Measurements from ENCODE around the gene PAX8.

The PAX8 gene

GRCh38 chr2:113234721-113235346, 43.9 kb downstream of the PAX8 start:
- no peak for DNase-seq

DNA sequence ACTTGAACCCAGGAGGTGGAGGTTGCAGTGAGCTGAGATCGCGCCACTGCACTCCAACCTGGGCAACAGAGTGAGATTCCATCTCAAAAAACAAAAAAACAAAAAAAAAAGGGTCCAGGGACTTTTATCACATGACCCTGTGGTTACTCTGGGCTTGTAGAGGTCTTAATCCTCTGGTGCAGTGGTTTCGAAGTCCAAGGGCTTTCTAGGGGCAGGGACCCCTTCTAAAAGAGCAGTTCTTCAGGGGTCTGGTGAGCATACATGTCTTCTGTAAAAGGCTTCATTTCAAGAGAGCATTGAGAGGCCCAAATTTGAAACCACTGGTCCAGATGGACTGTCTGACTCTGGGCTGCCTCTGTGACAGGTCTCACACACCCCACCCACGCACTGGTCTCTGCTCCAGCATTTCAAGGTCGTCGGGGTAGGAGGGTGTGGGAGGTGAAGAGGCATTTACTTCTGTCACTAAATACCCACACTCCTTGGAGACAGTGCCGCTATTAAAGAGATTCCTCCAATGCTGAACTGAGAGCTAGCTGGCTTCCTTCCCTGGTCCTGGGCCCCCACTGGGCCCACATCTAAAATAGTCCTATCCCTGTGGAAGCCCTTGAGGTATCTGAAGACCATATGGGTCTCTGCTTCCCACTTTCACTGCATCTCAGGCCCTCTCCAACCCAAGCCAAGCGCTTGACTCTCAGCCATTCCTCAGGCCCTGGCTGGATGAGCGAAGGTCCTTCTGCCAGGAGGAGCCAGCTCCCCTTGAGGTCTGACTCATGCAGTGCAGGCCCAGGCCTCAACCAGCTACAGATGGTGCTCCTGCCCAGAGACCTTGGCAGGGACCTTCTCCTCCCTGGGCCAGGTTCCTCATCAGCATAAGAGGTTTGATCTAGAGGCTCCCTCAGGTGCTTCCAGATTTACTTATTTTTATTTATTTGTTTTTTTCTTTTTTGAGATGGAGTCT, 44.8 kb downstream of the PAX8 start:
- no peak for DNase-seq

- no peak for DNase-seq
Observed at GRCh38 chr2:113232740-113233139, 46.0 kb downstream of the PAX8 start.

GRCh38 chr2:113232123-113232522, 46.6 kb downstream of the PAX8 start:
- no peak for DNase-seq

DNA sequence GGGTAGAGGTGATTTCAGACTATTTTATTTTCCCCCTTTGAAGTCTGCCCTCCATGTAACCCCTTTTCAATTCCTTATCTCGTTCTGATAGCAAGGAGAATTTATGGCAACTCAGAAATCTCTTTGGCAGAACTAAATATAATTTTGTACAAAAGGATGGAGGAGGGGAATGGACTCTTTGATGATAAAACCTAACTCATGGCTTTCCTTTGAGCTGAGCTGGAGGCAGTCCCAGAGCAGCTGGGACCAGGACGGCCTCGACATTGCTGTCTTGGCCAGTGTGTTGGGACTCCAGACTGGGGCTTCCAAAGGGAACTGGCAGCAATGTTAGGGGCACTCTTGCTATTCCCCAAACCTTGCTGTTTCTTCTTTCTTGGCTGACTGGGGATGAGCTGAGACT, 47.7 kb downstream of the PAX8 start:
- no peak for DNase-seq

GRCh38 chr2:113230531-113230930, 48.2 kb downstream of the PAX8 start:
- DNase-seq = no peak

DNA sequence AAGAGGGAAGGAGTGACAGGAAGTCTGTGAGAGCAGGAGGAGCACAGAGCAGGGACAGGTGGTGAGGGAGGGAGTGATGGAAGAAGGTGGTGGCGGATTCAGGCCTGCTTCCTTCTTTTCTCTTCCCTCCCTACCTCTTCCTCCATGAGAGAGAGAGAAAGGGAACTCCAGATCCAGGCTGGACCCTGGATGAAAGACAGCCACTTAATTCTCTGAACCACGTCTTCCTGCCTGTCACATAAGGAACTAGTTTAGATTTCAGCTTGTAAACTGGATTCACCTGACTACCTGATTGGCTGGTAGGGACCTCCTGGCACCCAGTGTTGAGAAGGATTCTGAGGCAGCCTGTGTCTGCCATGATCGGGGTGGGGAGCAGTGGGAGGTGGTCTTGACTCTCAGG, 48.9 kb downstream of the PAX8 start:
- DNase-seq = no peak

GRCh38 chr2:113228991-113229716, 49.6 kb downstream of the PAX8 start:
- no peak for DNase-seq

- no peak for DNase-seq
Observed at GRCh38 chr2:113228351-113228750, 50.4 kb downstream of the PAX8 start.

GRCh38 chr2:113227698-113228097, 51.0 kb downstream of the PAX8 start:
- no peak for DNase-seq

DNA sequence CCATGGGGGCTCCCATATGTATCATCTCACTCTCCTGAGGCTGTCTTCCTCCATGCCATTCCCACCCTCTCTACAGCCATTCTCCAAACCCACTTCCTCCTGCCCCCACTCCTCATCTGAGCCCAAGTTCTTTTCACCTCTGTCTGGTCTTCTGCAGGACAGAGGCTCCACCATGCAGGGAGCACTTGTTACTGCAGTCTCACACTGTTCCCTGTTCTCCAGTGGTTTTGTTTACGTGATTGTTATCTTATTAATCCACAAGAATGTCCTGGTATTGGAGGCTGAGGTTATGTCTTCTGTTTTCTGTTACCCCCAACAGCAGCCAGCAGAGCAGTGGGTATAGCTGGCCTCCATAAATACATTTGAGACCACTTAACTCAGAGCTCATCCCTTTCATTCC, 51.4 kb downstream of the PAX8 start:
- no peak for DNase-seq

DNA sequence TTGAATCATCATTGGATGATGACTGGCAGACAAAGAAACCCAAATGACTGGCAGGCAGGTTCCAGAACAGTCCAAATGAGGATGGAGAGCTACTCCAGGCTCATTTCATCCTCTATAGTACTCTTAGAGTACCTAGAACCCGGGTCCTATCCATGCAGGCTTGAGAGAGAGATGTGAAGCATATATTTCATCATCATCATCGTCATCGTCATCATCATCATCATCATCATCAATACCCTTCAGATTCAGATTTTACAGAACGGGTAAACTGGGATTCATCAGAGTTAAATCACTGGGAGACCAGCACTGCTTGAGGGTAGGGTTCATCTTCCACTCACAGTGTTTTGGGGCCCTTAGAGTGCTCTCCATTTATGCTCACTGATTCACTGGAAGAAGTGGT, 52.3 kb downstream of the PAX8 start:
- DNase-seq = no peak

DNA sequence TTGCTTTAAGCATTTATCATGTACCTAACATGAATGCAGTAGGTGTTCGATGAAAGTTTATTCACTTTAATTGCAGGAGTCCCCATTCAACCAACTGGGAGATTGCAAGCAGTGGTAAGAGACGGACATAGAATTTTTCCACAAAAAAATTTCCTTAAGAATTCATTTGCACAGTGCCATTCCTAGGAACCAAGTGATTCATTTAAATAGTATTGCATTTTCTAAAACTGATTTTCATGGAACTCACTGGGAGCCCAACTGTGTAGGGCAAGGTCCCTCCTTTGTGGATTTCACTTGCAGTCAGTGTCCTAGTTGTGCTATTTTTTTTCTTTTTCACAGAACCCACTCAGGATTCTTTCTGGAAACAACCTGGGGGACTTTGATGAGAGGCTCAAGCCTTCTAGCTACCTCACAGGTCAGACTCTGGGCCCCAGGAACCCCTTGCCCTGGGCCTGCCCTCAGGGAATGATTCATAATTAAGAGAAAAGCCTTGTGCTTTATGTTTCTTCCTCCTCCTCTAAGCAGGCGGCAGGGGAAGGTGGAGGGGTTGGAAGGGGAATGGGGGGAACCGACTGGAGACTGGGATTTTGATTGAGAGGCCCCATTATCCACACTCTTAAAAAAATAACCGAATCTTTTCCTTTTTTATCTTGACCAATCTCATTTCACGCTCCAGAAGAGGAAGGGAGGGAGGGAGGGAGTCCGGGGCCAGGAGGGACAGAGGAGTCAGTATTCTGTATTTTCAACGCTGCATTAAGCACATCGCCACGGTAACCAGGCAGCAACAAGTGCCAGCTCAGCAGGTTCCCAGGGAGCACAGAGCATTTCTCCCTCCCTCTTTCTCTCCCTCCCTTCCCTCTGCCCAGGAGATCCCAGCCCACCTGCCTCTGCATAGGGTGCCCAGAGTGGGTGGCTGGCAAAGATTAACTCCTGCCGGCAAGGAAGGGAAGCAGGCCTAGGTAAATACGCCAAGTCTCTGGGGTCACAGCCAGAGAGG, 53.2 kb downstream of the PAX8 start:
- no peak for DNase-seq

GRCh38 chr2:113224647-113225236, 54.0 kb downstream of the PAX8 start:
- DNase-seq = no peak

DNA sequence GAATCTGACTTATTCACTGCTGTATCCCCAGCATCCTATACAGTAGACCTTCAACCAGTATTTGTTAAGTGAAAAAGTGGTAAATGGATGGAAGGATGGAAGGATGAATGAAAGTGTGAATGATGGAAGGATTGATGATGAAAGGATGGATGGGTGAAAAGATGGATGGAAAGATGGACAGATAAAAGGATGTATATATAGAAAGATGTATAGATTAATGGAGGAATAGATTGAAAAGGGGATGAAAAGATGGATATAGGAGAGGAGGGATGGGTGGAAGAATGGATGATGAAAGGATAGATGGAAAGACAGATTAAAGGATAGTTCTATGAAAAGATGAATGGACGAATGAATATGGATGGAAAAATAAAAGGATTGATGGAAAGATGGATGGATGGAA, 54.9 kb downstream of the PAX8 start:
- no peak for DNase-seq

- DNase-seq = no peak
Observed at GRCh38 chr2:113221846-113222245, 56.9 kb downstream of the PAX8 start.

GRCh38 chr2:113220970-113221708, 57.6 kb downstream of the PAX8 start:
- DNase-seq = no peak

- DNase-seq = no peak
Observed at GRCh38 chr2:113219889-113220641, 58.7 kb downstream of the PAX8 start.

- no peak for DNase-seq
Observed at GRCh38 chr2:113219525-113219888, 59.2 kb downstream of the PAX8 start.

GRCh38 chr2:113219092-113219441, 59.7 kb downstream of the PAX8 start:
- no peak for DNase-seq
